ENCODE data around the gene VPS18. TPM values are rescaled to one million over a fixed set of nuclear protein-coding genes. Genes with fewer than 3 reads are reported as not detected.

Gene VPS18
- total RNA-seq, 1 experiment from 2014 or later: 13.2 TPM

DNA sequence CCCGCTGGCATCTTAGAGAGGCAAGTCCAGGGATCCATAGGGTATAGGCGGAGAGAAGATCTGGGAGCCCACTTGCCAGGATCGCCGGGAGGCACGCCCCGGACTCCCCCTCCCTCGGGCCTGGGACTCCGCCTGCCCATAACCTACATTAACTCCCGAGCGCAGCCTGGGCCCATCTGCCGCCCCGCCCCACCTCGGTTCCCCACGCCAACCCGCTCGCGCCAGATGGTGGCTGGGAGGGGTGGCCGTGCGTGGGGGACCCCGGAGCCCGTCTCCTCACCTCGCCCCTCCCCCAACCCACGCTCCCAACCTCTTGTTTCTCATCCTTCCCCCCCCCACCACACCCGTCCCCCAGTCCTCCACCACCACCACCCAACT lies 33.2 kb downstream of the VPS18 start:
- CTCF ChIA-PET: interaction anchor here (0.7 to 6.1 kb wide), 4 partner anchors 8 to 21 kb away, joined by 3 to 48 read pairs (median 12); no protein-coding TSS in a partner anchor
- no peaks in the 10 kb centered on the region for H3K9me3 Mint-ChIP-seq (ENCODE audit: unreplicated experiment)
- POLR2A ChIA-PET: interaction anchor here (1.1 to 1.2 kb wide), 2 partner anchors 16 to 36 kb away, joined by 3 to 4 read pairs; no protein-coding TSS in a partner anchor
- no peak overlapping the region for H3K27ac Mint-ChIP-seq (ENCODE audit: low read depth, unreplicated experiment)
- peak overlapping the region; percentile 56 for H3K4me3 Mint-ChIP-seq (ENCODE audit: unreplicated experiment)
- H3K27me3 Mint-ChIP-seq (ENCODE audit: insufficient read depth, unreplicated experiment): peaks cover 51% of the 10 kb centered on the region
- TF ChIP-seq, protein P1, sequence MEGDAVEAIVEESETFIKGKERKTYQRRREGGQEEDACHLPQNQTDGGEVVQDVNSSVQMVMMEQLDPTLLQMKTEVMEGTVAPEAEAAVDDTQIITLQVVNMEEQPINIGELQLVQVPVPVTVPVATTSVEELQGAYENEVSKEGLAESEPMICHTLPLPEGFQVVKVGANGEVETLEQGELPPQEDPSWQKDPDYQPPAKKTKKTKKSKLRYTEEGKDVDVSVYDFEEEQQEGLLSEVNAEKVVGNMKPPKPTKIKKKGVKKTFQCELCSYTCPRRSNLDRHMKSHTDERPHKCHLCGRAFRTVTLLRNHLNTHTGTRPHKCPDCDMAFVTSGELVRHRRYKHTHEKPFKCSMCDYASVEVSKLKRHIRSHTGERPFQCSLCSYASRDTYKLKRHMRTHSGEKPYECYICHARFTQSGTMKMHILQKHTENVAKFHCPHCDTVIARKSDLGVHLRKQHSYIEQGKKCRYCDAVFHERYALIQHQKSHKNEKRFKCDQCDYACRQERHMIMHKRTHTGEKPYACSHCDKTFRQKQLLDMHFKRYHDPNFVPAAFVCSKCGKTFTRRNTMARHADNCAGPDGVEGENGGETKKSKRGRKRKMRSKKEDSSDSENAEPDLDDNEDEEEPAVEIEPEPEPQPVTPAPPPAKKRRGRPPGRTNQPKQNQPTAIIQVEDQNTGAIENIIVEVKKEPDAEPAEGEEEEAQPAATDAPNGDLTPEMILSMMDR (IDR thresholded peaks at IDR 0.05; ENCODE audit: unreplicated experiment): no peak
- DNase-seq (ENCODE audit: unreplicated experiment): no peak
- intact Hi-C loops (cut with micrococcal nuclease): no loop called here
- H3K4me1 Mint-ChIP-seq (ENCODE audit: insufficient read depth, unreplicated experiment): peaks cover 13% of the 10 kb centered on the region
- H3K36me3 Mint-ChIP-seq (ENCODE audit: insufficient read depth, unreplicated experiment): no peaks in the 10 kb centered on the region
- no TSS peak for BruUV-seq (replicated peaks)

DNA sequence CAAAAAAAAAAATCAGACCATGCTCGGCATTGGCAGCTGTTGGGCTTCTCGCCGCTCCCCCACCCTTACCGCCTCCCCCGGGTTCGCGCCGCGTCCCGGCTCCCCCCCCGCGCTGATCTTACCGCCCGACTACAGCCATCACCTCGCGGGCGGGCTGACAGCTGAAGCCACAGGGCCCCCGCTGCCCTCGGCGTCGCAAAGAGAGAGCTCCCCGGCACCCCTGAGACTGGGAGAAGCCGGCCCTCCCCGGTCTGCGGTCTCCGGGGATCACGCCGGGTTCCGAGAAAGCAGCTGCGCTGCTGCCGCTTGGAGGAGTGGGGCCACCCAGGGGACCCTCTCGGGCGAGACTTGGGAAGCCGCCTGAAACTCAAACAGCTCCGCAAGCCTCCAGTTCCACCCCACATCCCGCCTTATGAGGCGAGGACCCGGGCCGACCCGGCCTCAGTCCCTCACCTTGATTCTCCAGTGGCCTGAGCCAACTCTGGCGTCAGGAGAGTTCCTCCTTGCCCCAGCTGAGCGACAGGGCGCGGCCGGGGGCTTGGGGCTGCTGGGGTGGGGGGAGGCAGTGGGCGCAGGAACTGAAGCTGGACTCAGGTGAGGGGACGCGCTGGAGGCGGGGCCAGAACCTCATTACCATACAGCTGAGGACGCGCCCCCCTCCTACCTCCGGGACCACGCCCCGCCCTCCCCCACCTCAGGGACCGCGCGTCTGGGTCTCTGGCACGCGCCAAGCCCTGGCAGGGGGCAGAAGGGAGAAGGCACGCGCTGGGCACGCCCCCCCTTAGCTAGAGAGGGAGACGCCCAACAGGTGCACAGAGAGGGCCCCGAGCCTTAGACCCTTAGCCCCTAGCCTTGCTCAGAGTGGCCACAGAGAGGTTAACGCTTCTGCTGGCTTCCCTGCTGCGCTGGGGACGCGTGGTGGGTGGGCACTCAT lies 33.9 kb downstream of the VPS18 start:
- TF ChIP-seq, protein P1 (IDR thresholded peaks at IDR 0.05; ENCODE audit: unreplicated experiment): no peak
- H3K9me3 Mint-ChIP-seq (ENCODE audit: unreplicated experiment): no peaks in the 10 kb centered on the region
- ChIA-PET POLR2A (interaction anchor here (1.1 to 1.7 kb wide), 5 partner anchors 17 to 355 kb away, joined by 3 to 5 read pairs (median 3); no protein-coding TSS in a partner anchor), CTCF (interaction anchor here (0.7 to 6.1 kb wide), 6 partner anchors 8 to 501 kb away, joined by 3 to 48 read pairs (median 4); no protein-coding TSS in a partner anchor)
- no peak overlapping the region for H3K27ac Mint-ChIP-seq (ENCODE audit: low read depth, unreplicated experiment)
- intact Hi-C loops (cut with micrococcal nuclease): no loop called here
- H3K4me1 Mint-ChIP-seq (ENCODE audit: insufficient read depth, unreplicated experiment): peaks cover 13% of the 10 kb centered on the region
- peaks cover 51% of the 10 kb centered on the region for H3K27me3 Mint-ChIP-seq (ENCODE audit: insufficient read depth, unreplicated experiment)
- no peaks in the 10 kb centered on the region for H3K36me3 Mint-ChIP-seq (ENCODE audit: insufficient read depth, unreplicated experiment)
- no TSS peak for BruUV-seq (replicated peaks)
- H3K4me3 Mint-ChIP-seq (ENCODE audit: unreplicated experiment): peak overlapping the region; percentile 72
- no peak for DNase-seq (ENCODE audit: unreplicated experiment)

DNA sequence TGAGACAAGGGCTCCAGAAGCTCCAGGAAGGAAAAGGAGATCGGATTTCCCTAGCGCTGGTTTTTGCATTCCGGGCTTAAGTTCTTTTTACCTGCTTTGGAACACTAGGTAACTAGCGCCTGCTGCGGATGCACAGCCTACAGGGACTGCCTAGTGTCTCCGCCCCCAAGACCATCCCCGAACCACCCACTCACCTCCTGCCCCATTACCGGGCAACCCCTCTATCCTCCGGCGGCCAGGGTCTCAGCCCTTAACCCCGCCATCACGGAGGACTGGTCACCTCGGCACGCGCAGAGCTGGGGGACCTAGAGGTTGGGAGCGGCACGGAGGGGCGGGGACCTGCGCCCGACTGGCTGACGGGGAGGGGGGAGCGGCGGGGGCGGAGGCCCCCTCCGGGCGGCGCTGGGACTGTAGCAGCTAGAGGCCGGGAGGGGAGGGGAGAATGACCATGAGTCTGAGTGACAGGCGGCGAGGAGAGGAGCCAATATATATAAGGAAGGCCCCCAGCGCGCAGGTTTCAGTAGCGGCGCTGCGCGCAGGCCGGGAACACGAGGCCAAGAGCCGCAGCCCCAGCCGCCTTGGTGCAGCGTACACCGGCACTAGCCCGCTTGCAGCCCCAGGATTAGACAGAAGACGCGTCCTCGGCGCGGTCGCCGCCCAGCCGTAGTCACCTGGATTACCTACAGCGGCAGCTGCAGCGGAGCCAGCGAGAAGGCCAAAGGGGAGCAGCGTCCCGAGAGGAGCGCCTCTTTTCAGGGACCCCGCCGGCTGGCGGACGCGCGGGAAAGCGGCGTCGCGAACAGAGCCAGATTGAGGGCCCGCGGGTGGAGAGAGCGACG lies 34.8 kb downstream of the VPS18 start, which contains the start of gene DLL4:
DLL4 (plus strand) TSS at position 520 of the 839 bp plus-strand sequence. CDS start 329 bp downstream, outside the sequence.
- TF ChIP-seq, protein P1 (IDR thresholded peaks at IDR 0.05; ENCODE audit: unreplicated experiment): no peak
- Mint-ChIP-seq H3K9me3 (ENCODE audit: unreplicated experiment) (no peaks in the 10 kb centered on the region), H3K27me3 (ENCODE audit: insufficient read depth, unreplicated experiment) (peaks cover 51% of the 10 kb centered on the region), H3K36me3 (ENCODE audit: insufficient read depth, unreplicated experiment) (no peaks in the 10 kb centered on the region), H3K27ac (ENCODE audit: low read depth, unreplicated experiment) (no peak within 1 kb of the TSS), H3K4me1 (ENCODE audit: insufficient read depth, unreplicated experiment) (peaks cover 13% of the 10 kb centered on the region), H3K4me3 (ENCODE audit: unreplicated experiment) (peak within 1 kb of the TSS; percentile 72)
- no TSS peak for BruUV-seq (replicated peaks)
- DNase-seq (ENCODE audit: unreplicated experiment): peak; percentile 57
- intact Hi-C loops (cut with micrococcal nuclease): no loop called here
- CTCF ChIA-PET: interaction anchor here (1.1 to 6.1 kb wide), 6 partner anchors 9 to 71 kb away, joined by 3 to 48 read pairs (median 5); no protein-coding TSS in a partner anchor
- POLR2A ChIA-PET: interaction anchor here (0.7 to 2.4 kb wide), 7 partner anchors 12 to 354 kb away, joined by 3 to 7 read pairs (median 3); partner anchors contain the start of gene CHAC1

Measured in MCF 10A (cell line).